PFSK-1 (cell line): ENCODE measurements around the gene IL10RA. TPM values are rescaled to one million over a fixed set of nuclear protein-coding genes. Genes with fewer than 3 reads are reported as not detected.

Source experiments
- FOXP2 ChIP-seq: optimal IDR thresholded peaks from 2 replicates; pipeline ENCODE3; 2011; ENCODE audit warnings: borderline replicate concordance, control low read depth, inconsistent platforms; ENCODE audit not compliant: insufficient read depth; ENCODE audit errors: extremely low read length, extremely low read depth
- POLR2AphosphoS5 ChIP-seq: IDR thresholded peaks from 2 replicates; pipeline ENCODE4 v1.6.1; 2012; ENCODE audit warnings: low read depth, mild to moderate bottlenecking, control low read depth, low read length, moderate library complexity
- SIN3A ChIP-seq: IDR thresholded peaks from 2 replicates; pipeline ENCODE4 v1.6.1; 2012; ENCODE audit warnings: mild to moderate bottlenecking, low read length, moderate library complexity, borderline replicate concordance; ENCODE audit not compliant: insufficient read depth
- TAF1 ChIP-seq: IDR thresholded peaks from 2 replicates; pipeline ENCODE4 v1.6.1; 2012; ENCODE audit warnings: low read length, control low read depth, borderline replicate concordance; ENCODE audit not compliant: insufficient read depth
- polyA plus RNA-seq: library from polyadenylated mRNA; unstranded; fragments of >200 nt; gene quantifications from one replicate; pipeline ENCODE4 v1.2.1, GENCODE V29; 2012; ENCODE audit warnings: low read depth, missing spikeins; ENCODE audit not compliant: insufficient read length
- TF ChIP-seq, protein P1 (sequence below), 2 experiments: IDR thresholded peaks; 2 replicates each; pipeline versions ENCODE4 v1.6.1 to v1.8.0; 2011 to 2012; ENCODE audit warnings: low read depth in 2 of 2, low read length in 2 of 2, control low read depth in 1 of 2, inconsistent platforms in 1 of 2, mild to moderate bottlenecking in 1 of 2, moderate library complexity in 1 of 2; ENCODE audit not compliant: insufficient read depth in 1 of 2

IL10RA gene
- not detected for polyA plus RNA-seq

DNA sequence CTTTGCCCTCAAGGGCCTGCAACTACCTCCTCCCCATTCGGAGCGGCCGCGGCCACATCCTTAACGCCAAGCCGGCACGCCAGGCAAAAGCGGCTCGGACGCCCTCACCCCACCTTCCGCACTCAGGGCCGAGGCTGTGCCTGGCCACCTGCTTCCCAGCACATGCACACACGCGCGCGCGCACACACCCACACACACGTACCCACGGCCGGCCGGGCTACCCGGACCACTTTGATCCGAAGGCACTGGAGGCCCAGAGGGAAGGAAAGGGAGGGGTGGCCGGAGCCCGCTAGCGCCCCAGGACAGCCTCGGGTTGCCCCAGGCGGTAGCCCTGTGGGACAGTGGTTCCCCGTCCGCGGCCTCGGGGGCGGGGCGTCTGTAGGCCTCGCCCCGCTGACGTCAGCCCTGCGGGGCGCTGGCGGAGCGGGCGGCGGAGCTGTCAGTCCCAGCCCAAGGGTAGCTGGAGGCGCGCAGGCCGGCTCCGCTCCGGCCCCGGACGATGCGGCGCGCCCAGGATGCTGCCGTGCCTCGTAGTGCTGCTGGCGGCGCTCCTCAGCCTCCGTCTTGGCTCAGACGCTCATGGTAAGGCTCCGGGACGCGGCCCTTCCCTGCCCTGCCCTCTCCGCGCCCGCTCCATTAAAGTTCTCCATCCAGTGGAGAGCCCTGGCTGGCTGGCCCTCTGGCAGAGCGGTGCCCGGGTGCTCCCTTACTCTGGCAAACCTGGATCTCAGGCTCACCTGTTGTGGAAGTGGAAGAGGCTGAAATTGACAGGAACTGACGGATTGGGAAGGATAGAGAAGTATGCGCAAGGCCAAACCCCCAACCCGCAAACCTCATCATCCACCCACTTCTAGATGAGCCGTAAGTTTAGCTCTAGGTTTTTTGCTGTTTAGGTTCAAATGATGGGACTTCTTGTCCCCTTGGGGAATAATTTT lies at the start of gene IL10RA:
IL10RA (plus strand) TSS at position 442 of the 935 bp plus-strand sequence; CDS start at position 516, 74 bp downstream.
- TF ChIP-seq POLR2AphosphoS5 (no peak), FOXP2 (no peak), TAF1 (no peak), SIN3A (no peak)
- TF ChIP-seq, protein P1, sequence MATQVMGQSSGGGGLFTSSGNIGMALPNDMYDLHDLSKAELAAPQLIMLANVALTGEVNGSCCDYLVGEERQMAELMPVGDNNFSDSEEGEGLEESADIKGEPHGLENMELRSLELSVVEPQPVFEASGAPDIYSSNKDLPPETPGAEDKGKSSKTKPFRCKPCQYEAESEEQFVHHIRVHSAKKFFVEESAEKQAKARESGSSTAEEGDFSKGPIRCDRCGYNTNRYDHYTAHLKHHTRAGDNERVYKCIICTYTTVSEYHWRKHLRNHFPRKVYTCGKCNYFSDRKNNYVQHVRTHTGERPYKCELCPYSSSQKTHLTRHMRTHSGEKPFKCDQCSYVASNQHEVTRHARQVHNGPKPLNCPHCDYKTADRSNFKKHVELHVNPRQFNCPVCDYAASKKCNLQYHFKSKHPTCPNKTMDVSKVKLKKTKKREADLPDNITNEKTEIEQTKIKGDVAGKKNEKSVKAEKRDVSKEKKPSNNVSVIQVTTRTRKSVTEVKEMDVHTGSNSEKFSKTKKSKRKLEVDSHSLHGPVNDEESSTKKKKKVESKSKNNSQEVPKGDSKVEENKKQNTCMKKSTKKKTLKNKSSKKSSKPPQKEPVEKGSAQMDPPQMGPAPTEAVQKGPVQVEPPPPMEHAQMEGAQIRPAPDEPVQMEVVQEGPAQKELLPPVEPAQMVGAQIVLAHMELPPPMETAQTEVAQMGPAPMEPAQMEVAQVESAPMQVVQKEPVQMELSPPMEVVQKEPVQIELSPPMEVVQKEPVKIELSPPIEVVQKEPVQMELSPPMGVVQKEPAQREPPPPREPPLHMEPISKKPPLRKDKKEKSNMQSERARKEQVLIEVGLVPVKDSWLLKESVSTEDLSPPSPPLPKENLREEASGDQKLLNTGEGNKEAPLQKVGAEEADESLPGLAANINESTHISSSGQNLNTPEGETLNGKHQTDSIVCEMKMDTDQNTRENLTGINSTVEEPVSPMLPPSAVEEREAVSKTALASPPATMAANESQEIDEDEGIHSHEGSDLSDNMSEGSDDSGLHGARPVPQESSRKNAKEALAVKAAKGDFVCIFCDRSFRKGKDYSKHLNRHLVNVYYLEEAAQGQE (IDR thresholded peaks at IDR 0.05; ENCODE audit: insufficient read depth in 1 of 2, low read depth in 2 of 2, low read length in 2 of 2) = no peak

DNA sequence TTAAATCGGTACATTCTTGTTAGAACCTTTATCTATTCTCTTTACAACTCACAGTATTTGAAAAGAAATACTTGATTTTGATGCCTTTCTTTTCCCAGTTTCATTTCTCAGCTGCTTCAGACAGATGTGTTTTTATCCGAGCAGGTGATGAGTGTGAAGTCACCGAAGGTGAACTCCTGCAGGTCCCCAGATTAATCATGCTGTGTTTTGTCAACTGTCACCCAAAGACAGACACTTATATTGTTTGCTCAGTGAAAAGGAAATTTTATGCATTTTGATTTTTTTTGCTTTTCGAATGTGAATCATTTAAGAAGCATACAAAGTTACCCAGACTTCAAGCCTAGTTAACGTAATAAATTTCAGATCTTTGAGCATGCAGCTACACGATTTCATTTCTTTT lies 49.2 kb upstream of the IL10RA start:
- no peak for TF ChIP-seq SIN3A
- TF ChIP-seq, protein P1 (IDR thresholded peaks at IDR 0.05; ENCODE audit: insufficient read depth in 1 of 2, low read depth in 2 of 2, low read length in 2 of 2) = no peak
- no peak for TF ChIP-seq TAF1

DNA sequence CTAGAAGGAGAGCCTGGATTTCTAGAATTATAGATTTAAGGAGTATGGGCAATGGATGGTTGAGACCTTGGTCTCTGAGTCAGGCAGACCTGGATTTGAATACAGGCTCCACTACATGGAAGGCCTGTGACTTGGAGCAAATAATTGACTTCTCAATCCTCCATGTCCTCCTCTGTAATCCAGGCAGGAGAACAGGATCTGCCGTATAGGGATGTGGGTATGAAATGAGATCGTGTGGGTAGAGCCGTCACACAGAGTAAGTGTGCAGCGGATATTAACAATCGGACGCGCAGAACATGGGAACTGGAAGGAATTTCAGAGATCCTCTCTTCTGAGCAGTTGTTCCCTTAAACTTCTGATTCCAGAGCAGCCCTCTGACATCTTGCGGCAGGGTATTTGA lies 45.5 kb upstream of the IL10RA start:
- TF ChIP-seq SIN3A (no peak), FOXP2 (no peak), POLR2AphosphoS5 (no peak), TAF1 (no peak)
- TF ChIP-seq, protein P1 (IDR thresholded peaks at IDR 0.05; ENCODE audit: insufficient read depth in 1 of 2, low read depth in 2 of 2, low read length in 2 of 2) = no peak

DNA sequence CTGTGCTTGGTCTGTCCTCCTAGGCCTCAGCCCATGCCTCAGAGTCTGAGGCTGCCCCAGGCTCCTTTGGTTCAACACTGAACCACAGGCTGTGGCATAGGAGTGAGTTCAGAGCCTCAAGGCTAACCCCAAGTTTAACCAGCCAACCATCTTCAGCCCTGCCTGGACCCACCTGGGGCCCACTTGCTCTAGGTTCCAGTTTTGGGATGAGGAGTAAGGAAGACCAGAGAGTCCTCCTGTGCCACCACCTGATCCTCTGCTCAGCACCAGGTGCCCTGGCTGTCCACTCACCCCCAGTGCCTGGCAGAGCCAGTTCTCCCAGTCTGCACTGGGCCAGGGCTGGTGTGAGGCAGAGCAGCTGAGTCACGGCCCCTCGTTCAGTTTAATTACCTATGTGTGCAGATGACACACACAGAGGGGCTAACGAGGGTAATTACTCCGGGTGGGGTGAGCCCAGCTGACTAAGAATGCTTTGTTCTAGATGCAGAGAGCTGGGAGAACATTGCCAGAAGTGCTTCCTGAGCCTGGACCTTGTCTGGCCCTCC lies 45.0 kb upstream of the IL10RA start:
- TF ChIP-seq, protein P1 (IDR thresholded peaks at IDR 0.05; ENCODE audit: insufficient read depth in 1 of 2, low read depth in 2 of 2, low read length in 2 of 2) = no peak
- TF ChIP-seq SIN3A (no peak), FOXP2 (no peak)
